ENCODE data around the gene CRISPLD2.

Gene CRISPLD2

DNA sequence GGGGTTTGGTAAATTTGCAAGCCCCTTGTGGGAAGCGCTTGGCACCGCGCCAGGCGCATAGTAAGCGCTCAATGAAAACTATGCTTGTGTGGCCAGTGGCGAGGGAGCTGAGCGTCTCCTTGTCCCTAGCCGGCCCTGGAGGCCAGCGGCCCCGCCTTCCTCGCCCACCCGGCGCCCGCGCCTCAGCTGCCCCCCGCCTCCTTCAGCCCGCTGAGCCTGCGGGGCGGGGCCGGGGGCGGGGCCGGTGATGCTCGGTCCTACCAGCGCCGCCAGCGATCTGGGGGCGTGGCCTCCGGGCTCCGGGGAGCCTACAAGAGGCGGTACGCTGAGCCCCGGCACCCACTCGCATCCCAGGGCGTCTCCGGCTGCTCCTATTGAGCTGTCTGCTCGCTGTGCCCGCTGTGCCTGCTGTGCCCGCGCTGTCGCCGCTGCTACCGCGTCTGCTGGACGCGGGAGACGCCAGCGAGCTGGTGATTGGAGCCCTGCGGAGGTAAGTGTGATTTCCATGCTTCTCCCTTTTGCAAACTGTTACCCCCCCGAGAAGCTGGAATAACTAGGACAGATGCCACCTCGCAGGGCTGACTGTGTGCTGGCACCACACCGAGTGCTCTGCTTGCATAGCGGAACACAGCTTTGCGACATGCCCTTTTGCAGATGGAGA, at the start of gene CRISPLD2:
Gene CRISPLD2, plus strand, starts transcription at position 342 of the 661 bp plus-strand sequence. CDS start 18,511 bp downstream, outside the sequence.
- DNase-seq, result peak in 55 of 56 donors; percentile 9 to 96 (median 75)

GRCh38 chr16:84773312-84773711, 46.5 kb upstream of the CRISPLD2 start:
- DNase-seq, result peak in 1 of 56 donors; percentile 11

- no peak for DNase-seq
Measured at GRCh38 chr16:84774810-84775209, 45.0 kb upstream of the CRISPLD2 start.

- DNase-seq, result no peak
Measured at GRCh38 chr16:84775262-84775810, 44.4 kb upstream of the CRISPLD2 start.

GRCh38 chr16:84777435-84777834, 42.4 kb upstream of the CRISPLD2 start:
- peak in 1 of 56 donors; percentile 35 for DNase-seq

GRCh38 chr16:84778720-84779119, 41.1 kb upstream of the CRISPLD2 start:
- no peak for DNase-seq

- no peak for DNase-seq
Measured at GRCh38 chr16:84780063-84780462, 39.7 kb upstream of the CRISPLD2 start.

GRCh38 chr16:84780544-84781376, 39.0 kb upstream of the CRISPLD2 start:
- no peak for DNase-seq

DNA sequence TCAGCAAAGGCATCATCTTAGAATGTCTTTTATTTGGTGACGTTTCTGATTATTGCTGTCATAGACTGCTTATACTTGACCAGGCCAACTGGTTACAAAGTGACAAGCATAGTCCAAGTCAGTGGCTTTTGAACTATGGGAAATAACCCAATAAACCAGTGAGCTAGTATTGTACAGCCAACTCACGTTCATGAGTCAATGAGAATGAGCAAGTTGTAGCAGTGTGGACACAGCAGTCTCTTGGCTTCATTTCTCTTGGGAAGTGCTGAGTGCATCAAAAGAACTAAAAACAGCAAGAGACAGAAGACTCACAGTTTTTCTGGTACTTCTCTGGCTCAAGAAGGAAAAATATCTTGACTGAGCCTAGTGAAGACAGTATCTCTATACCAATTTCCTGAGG, 36.9 kb upstream of the CRISPLD2 start:
- no peak for DNase-seq

DNA sequence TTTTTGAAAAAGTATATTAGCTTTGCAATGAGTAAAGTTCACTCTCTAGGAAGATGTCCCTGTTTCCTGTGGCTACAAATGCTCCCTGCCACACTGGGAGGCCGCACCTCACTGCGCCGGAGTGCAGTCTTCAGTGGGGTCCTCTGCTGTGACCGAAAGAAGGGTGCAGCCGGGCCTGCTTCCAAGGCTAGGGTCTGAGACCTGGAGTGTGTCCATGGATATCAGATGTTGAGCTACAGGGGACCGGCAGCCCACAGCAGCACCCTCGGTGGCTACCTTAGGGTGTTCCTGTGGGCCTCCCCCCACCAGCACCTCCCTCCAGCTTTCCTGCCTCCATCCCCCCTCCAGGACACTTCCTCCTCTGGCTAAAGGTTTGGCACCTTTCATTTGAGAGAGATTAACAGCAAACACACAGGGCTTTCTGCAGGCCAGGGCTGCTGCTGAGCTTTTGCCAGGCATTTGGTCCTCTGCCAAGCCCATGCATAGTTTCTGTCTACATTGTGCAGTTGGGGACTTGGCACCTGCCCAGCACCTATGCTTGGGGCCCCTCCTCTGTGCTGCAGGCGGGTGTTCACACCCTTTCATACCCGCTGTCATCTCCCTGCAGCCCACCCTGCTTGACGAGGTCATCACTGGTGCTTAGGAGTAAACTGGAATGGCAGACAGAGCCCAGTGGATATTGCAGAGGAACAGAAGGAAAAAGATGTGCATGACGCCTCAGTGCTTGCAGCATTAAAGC, 33.8 kb upstream of the CRISPLD2 start:
- DNase-seq, result peak in 1 of 56 donors; percentile 57

DNA sequence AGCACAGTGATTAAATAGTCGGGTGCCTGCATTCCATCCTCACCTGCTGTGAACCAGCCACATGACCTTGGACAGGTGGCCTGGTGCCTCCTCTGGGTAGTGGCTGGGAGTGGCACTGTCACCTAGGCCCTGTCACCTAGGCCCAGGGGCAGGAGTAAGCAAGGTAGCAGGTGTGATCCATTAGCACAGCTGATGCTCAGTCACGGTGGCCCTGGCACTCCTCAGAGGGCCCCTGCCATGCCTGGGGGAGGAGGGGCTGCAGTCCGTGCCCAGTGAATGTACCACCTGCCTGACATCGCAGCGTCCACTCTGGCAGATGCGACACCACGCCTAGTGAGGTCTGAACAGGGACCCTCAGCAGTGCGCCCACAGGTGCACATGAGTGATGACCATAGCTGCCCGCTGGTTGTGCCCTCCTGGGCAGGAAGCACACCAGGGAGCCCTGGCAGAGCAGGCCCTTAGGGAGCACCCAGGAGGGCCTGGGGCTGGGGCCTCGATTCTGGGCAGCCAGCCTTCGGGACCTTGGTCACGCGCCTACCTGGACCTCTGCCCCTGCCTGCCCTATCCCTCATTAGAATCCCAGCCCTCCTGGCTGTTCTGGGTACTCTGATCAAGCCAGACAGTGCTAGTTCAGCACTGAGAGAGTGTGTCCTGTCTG, 33.1 kb upstream of the CRISPLD2 start:
- no peak for DNase-seq

GRCh38 chr16:84787263-84787622, 32.5 kb upstream of the CRISPLD2 start:
- no peak for DNase-seq

GRCh38 chr16:84788920-84789391, 30.8 kb upstream of the CRISPLD2 start:
- DNase-seq, result no peak

- no peak for DNase-seq
Measured at GRCh38 chr16:84789431-84789830, 30.4 kb upstream of the CRISPLD2 start.

- DNase-seq, result no peak
Measured at GRCh38 chr16:84790301-84790700, 29.5 kb upstream of the CRISPLD2 start.

DNA sequence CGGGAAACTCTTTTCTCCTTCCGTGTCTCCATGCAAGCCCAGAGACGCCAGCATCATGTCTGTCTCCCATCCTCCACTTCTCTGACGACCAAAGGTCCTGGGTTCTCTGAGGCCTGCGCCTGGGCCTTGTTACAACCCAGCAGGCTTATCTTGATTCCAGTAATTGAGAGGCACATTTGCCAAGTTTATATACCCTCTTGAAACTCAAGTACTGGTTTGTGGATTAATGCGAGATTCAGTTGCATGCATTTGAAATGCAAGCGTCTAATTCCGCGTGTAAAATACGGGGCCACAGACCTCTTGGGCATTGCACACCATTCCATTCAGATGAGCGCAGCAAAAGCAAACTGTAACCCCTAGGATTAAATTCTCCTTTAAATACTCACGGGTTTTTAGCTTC, 28.7 kb upstream of the CRISPLD2 start:
- DNase-seq, result no peak

DNA sequence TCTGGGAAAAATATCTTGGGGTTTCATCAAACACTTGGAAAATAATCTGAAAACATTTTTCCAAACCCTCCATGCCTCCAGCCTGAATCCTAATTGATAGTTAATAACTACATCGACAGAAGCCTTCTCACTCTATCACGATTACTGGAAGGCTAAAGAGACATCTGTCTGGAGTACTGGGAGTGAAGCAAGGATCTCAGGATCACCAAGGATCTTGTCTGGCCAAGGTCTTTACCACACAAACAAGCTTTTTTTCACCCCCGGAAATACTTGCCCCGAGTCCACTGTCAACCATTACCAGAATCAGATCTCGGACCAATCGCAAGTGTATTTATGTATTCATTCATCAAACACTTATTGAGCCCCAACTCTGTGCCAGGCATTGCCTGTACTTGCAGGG, 28.3 kb upstream of the CRISPLD2 start:
- DNase-seq, result no peak

DNA sequence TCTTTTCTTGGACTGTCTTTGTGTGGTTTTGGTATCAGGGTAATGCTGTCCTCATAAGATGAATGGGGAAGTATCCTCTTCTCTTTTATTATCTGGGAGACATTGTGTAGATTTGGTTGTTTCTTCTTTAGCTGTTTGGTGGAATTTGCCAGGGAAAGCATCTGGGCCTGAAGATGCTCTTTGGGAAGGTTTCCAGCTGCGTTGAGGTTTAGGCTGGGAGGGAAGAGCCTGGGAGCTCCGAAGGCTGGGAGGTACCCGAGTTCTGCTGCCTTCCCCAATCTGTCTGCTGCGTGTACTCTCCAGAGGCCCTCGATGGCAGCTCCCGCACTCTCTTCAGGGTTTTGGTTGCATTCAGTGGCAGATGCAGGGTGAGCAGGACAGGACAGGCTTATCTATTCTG, 25.6 kb upstream of the CRISPLD2 start:
- no peak for DNase-seq

DNA sequence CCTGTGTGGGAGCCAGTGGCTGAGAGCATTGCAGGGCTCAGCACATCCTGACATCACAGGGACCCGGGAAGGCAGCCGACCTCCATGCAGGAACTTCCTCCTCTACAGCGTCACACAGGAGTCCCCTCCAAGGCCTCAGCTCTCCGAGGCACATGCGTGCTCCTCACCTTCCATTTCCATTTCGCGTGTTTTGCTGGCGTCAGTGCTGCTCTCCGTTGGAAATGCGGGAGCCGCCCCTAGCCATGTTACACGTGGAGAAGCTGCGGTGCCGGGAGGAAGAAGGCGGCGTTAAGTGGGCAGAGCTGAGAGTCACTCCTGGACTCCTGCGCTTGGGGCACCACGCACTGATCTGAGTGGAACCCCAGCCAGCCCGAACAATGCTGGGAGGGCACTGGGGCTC, 25.2 kb upstream of the CRISPLD2 start:
- DNase-seq, result no peak

GRCh38 chr16:84795329-84796053, 24.3 kb upstream of the CRISPLD2 start:
- no peak for DNase-seq

Measured in amygdala (tissue), 56 donors.